Right lobe of liver (tissue), 4 donors: ENCODE data around the gene LHFPL6.
"Not testable (repeated sequence)": the region's sequence is repeated elsewhere in the genome, so short reads cannot be mapped to it uniquely, and the experiment has no call there.

ENCODE experiments used
- POLR2A ChIP-seq: fragments of 450-650 bp; IDR thresholded peaks from one replicate; pipeline ENCODE4 v1.6.1; 2017; ENCODE audit warnings: antibody characterized with exemption, mild to moderate bottlenecking
- TF ChIP-seq, protein P1 (sequence below), 4 donors: fragments of 200-600 bp in 3 of 4; fragments of 450-650 bp in 1 of 4; IDR thresholded peaks; one replicate each; pipeline versions ENCODE4 v1.5.1 to v1.8.0; 2016 to 2022; ENCODE audit warnings: antibody characterized with exemption in 4 of 4, mild to moderate bottlenecking in 2 of 4
- donor health status: DM: no; HTN: no; CAD: no.
- donor health status: DM: no; HTN: no; CAD: no.
- donor health status: DM: no; HTN: yes; CAD: no.

- TF ChIP-seq, protein P1, sequence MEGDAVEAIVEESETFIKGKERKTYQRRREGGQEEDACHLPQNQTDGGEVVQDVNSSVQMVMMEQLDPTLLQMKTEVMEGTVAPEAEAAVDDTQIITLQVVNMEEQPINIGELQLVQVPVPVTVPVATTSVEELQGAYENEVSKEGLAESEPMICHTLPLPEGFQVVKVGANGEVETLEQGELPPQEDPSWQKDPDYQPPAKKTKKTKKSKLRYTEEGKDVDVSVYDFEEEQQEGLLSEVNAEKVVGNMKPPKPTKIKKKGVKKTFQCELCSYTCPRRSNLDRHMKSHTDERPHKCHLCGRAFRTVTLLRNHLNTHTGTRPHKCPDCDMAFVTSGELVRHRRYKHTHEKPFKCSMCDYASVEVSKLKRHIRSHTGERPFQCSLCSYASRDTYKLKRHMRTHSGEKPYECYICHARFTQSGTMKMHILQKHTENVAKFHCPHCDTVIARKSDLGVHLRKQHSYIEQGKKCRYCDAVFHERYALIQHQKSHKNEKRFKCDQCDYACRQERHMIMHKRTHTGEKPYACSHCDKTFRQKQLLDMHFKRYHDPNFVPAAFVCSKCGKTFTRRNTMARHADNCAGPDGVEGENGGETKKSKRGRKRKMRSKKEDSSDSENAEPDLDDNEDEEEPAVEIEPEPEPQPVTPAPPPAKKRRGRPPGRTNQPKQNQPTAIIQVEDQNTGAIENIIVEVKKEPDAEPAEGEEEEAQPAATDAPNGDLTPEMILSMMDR (IDR thresholded peaks at IDR 0.05), result not testable (repeated sequence)
- not testable (repeated sequence) for TF ChIP-seq POLR2A
Measured at GRCh38 chr13:39338114-39338513, 264.9 kb downstream of the LHFPL6 start.
